ENCODE results near the gene TPP1. TPM values are rescaled to one million over a fixed set of nuclear protein-coding genes. Genes with fewer than 3 reads are reported as not detected.

Gene TPP1
- total and polyA plus RNA-seq, 10 of the 15 experiments (the other 5 are each of a cell fraction or from before 2014, with no cell fraction given): 7.5 to 64.6 (median 38.3) TPM

- TF ChIP-seq, protein P1, sequence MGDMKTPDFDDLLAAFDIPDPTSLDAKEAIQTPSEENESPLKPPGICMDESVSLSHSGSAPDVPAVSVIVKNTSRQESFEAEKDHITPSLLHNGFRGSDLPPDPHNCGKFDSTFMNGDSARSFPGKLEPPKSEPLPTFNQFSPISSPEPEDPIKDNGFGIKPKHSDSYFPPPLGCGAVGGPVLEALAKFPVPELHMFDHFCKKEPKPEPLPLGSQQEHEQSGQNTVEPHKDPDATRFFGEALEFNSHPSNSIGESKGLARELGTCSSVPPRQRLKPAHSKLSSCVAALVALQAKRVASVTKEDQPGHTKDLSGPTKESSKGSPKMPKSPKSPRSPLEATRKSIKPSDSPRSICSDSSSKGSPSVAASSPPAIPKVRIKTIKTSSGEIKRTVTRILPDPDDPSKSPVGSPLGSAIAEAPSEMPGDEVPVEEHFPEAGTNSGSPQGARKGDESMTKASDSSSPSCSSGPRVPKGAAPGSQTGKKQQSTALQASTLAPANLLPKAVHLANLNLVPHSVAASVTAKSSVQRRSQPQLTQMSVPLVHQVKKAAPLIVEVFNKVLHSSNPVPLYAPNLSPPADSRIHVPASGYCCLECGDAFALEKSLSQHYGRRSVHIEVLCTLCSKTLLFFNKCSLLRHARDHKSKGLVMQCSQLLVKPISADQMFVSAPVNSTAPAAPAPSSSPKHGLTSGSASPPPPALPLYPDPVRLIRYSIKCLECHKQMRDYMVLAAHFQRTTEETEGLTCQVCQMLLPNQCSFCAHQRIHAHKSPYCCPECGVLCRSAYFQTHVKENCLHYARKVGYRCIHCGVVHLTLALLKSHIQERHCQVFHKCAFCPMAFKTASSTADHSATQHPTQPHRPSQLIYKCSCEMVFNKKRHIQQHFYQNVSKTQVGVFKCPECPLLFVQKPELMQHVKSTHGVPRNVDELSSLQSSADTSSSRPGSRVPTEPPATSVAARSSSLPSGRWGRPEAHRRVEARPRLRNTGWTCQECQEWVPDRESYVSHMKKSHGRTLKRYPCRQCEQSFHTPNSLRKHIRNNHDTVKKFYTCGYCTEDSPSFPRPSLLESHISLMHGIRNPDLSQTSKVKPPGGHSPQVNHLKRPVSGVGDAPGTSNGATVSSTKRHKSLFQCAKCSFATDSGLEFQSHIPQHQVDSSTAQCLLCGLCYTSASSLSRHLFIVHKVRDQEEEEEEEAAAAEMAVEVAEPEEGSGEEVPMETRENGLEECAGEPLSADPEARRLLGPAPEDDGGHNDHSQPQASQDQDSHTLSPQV (IDR thresholded peaks at IDR 0.05): no peak
- TF ChIP-seq, protein P2, sequence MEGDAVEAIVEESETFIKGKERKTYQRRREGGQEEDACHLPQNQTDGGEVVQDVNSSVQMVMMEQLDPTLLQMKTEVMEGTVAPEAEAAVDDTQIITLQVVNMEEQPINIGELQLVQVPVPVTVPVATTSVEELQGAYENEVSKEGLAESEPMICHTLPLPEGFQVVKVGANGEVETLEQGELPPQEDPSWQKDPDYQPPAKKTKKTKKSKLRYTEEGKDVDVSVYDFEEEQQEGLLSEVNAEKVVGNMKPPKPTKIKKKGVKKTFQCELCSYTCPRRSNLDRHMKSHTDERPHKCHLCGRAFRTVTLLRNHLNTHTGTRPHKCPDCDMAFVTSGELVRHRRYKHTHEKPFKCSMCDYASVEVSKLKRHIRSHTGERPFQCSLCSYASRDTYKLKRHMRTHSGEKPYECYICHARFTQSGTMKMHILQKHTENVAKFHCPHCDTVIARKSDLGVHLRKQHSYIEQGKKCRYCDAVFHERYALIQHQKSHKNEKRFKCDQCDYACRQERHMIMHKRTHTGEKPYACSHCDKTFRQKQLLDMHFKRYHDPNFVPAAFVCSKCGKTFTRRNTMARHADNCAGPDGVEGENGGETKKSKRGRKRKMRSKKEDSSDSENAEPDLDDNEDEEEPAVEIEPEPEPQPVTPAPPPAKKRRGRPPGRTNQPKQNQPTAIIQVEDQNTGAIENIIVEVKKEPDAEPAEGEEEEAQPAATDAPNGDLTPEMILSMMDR (IDR thresholded peaks at IDR 0.05 in 2 of 3, conservative IDR thresholded peaks at IDR 0.05 in 1 of 3; ENCODE audit: control insufficient read depth in 2 of 3, extremely low read depth in 1 of 3, insufficient read depth in 1 of 3, low read depth in 3 of 3, low read length in 3 of 3): no peak
Observed at GRCh38 chr11:6569706-6570105, 49.5 kb downstream of the TPP1 start (continued).

- CTCF ChIA-PET: interaction anchor here (1.1 kb wide), 2 partner anchors 37 to 189 kb away, joined by 3 to 4 read pairs; no protein-coding TSS in a partner anchor
- Histone ChIP-seq H3K4me3 (no peak overlapping the region), H3K27me3 (replicated peaks in 1 of 2; ENCODE audit: control insufficient read depth in 2 of 2, insufficient read depth in 2 of 2, low read length in 1 of 2) (no peaks in the 10 kb centered on the region), H3K4me2 (ENCODE audit: control insufficient read depth, insufficient read depth) (no peak overlapping the region), H2AFZ (ENCODE audit: control insufficient read depth, low read depth, low read length) (no peak overlapping the region), H3K4me1 (ENCODE audit: control insufficient read depth, insufficient read depth, low read length) (no peaks in the 10 kb centered on the region), H3K36me3 (ENCODE audit: control insufficient read depth in 2 of 2, insufficient read depth in 2 of 2, low read length in 1 of 2) (peaks cover 0 to 1% of the 10 kb centered on the region in 2 experiments; a peak in 1 of 4 replicates), H3K9ac (ENCODE audit: control insufficient read depth, insufficient read depth, low read length) (no peak overlapping the region), H3K9me3 (replicated peaks; ENCODE audit: control insufficient read depth, insufficient read depth, low read length) (no peaks in the 10 kb centered on the region), H3K79me2 (ENCODE audit: control insufficient read depth, insufficient read depth, low read length) (no peaks in the 10 kb centered on the region), H4K20me1 (ENCODE audit: control insufficient read depth, insufficient read depth) (no peaks in the 10 kb centered on the region), H3K27ac (ENCODE audit: control insufficient read depth, insufficient read depth) (no peak overlapping the region)
- SMC1A ChIA-PET (ENCODE audit: uncharacterized antibody, unreplicated experiment): no interaction called here
- intact Hi-C loops (cut with micrococcal nuclease; ENCODE audit: unreplicated experiment): no loop called here
- no peak for DNase-seq (ENCODE audit: low read depth, low spot score)
- POLR2A ChIA-PET: no interaction called here
- ATAC-seq: no peak
- in situ Hi-C loops (cut with MboI): no loop called here
- 85% methylated on average over 4 of the region's 4 CpGs for WGBS (ENCODE audit: insufficient coverage, insufficient replicate concordance, low lambda C conversion rate, missing lambda C conversion rate)
- no peak for FAIRE-seq
- RAD21 ChIA-PET (ENCODE audit: unreplicated experiment): no interaction called here
- no TSS peak for BruUV-seq (replicated peaks)
- TF ChIP-seq BACH1 (IDR thresholded peaks at IDR 0.05; ENCODE audit: borderline replicate concordance) (peak; percentile 51; the same call in 1 of the 2 replicates), MLLT1 (IDR thresholded peaks at IDR 0.05) (no peak), REST (IDR thresholded peaks at IDR 0.05; ENCODE audit: low read depth, low read length) (no peak), ZNF622 (IDR thresholded peaks at IDR 0.05) (no peak), MTA3 (IDR thresholded peaks at IDR 0.05; ENCODE audit: borderline replicate concordance, low read length) (no peak), USF2 (IDR thresholded peaks at IDR 0.05; ENCODE audit: borderline replicate concordance, low read depth, low read length) (no peak)
Observed at GRCh38 chr11:6568191-6568918, 50.9 kb downstream of the TPP1 start.

All from GM12878 (cell line).